ENCODE measurements around the gene BORCS5.

GRCh38 chr12:12384571-12385340 lies 27.9 kb downstream of the BORCS5 start:
- TF ChIP-seq, protein P1, sequence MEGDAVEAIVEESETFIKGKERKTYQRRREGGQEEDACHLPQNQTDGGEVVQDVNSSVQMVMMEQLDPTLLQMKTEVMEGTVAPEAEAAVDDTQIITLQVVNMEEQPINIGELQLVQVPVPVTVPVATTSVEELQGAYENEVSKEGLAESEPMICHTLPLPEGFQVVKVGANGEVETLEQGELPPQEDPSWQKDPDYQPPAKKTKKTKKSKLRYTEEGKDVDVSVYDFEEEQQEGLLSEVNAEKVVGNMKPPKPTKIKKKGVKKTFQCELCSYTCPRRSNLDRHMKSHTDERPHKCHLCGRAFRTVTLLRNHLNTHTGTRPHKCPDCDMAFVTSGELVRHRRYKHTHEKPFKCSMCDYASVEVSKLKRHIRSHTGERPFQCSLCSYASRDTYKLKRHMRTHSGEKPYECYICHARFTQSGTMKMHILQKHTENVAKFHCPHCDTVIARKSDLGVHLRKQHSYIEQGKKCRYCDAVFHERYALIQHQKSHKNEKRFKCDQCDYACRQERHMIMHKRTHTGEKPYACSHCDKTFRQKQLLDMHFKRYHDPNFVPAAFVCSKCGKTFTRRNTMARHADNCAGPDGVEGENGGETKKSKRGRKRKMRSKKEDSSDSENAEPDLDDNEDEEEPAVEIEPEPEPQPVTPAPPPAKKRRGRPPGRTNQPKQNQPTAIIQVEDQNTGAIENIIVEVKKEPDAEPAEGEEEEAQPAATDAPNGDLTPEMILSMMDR (conservative IDR thresholded peaks at IDR 0.05; ENCODE audit: low read depth in 2 of 2) = no peak
- no peak for TF ChIP-seq POLR2AphosphoS5 (IDR thresholded peaks at IDR 0.05; ENCODE audit: low read depth)
- peak; percentile 100 for TF ChIP-seq ZNF331 (CRISPR knock-in tag; IDR thresholded peaks at IDR 0.05; ENCODE audit: low read depth)
- TF ChIP-seq CREB1 (CRISPR knock-in tag; IDR thresholded peaks at IDR 0.05; ENCODE audit: low read depth) = no peak
- no peak for TF ChIP-seq JUNB (IDR thresholded peaks at IDR 0.05; ENCODE audit: unreplicated experiment)
- TF ChIP-seq REST (IDR thresholded peaks at IDR 0.05; ENCODE audit: unreplicated experiment) = no peak
- TF ChIP-seq EZH2phosphoT487 (IDR thresholded peaks at IDR 0.05; ENCODE audit: unreplicated experiment) = no peak
- TF ChIP-seq EZH2 (IDR thresholded peaks at IDR 0.05; ENCODE audit: low read depth, unreplicated experiment) = no peak
- TF ChIP-seq, protein P2, sequence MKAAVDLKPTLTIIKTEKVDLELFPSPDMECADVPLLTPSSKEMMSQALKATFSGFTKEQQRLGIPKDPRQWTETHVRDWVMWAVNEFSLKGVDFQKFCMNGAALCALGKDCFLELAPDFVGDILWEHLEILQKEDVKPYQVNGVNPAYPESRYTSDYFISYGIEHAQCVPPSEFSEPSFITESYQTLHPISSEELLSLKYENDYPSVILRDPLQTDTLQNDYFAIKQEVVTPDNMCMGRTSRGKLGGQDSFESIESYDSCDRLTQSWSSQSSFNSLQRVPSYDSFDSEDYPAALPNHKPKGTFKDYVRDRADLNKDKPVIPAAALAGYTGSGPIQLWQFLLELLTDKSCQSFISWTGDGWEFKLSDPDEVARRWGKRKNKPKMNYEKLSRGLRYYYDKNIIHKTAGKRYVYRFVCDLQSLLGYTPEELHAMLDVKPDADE (IDR thresholded peaks at IDR 0.05) = no peak
- TF ChIP-seq STAT1 (IDR thresholded peaks at IDR 0.05; ENCODE audit: unreplicated experiment) = no peak
